GM12878 (cell line): ENCODE results near the gene HDAC9. TPM values are rescaled to one million over a fixed set of nuclear protein-coding genes. Genes with fewer than 3 reads are reported as not detected.

Experiments
- ATAC-seq: fragments of 200-7000 bp; cut with Tn5 transposase; 3 replicates; pipeline ENCODE4 v1.9.1; 2020; ENCODE audit warnings: mild to moderate bottlenecking, moderate library complexity
- BruUV-seq: library from RNA; stranded (reverse); fragments of 400-500 nt; replicated peaks from 2 replicates; lab custom pipeline; 2021; lab: Mats Ljungman, UMichigan
- CTCF ChIA-PET: fragments of 300-600 bp; sonication (Branson Sonifier 250); formaldehyde crosslinking; extraction: SDS; loops from one replicate; lab custom pipeline; 2021; ENCODE audit warnings: inconsistent platforms; lab: Yijun Ruan, JAX
- POLR2A ChIA-PET: fragments of 350-600 bp; formaldehyde crosslinking; extraction: SDS; loops from one replicate; lab custom pipeline; 2021; ENCODE audit warnings: inconsistent platforms; lab: Charles Lee
- RAD21 ChIA-PET: fragments of 300-600 bp; sonication (Branson Sonifier 250); formaldehyde crosslinking; loops from one replicate; lab custom pipeline; 2023; ENCODE audit warnings: antibody characterized with exemption; ENCODE audit not compliant: unreplicated experiment; lab: Charles Lee
- SMC1A ChIA-PET: fragments of 300-600 bp; sonication (Branson Sonifier 250); formaldehyde crosslinking; loops from one replicate; lab custom pipeline; 2023; ENCODE audit not compliant: unreplicated experiment, uncharacterized antibody; lab: Charles Lee
- DNase-seq: peaks from one replicate; pipeline ENCODE4 v3.0.0-alpha.2; 2011; ENCODE audit warnings: low read depth, low spot score
- FAIRE-seq: peaks from 3 replicates; lab custom pipeline; 2011; peaks lifted over from hg19 to GRCh38; lab: Jason Lieb, UNC
- H2AFZ ChIP-seq: 2 replicates; pipeline ENCODE4 v1.6.0; 2011; ENCODE audit warnings: low read depth, low read length, control low read depth; ENCODE audit not compliant: control insufficient read depth
- H3K27ac ChIP-seq: 2 replicates; pipeline ENCODE4 v1.5.1; 2011; ENCODE audit warnings: control low read depth; ENCODE audit not compliant: control insufficient read depth, insufficient read depth
- H3K27me3 ChIP-seq, 2 experiments: replicated peaks in 1 of 2; 2 replicates each; pipeline versions ENCODE4 v1.6.0 to v1.6.1; 2011; ENCODE audit warnings: low read length in 1 of 2; ENCODE audit not compliant: control insufficient read depth in 2 of 2, insufficient read depth in 2 of 2
- H3K36me3 ChIP-seq, 2 experiments: 2 replicates each; pipeline ENCODE4 v1.5.1; 2011; ENCODE audit warnings: low read length in 1 of 2; ENCODE audit not compliant: control insufficient read depth in 2 of 2, insufficient read depth in 2 of 2
- H3K4me1 ChIP-seq: 2 replicates; pipeline ENCODE4 v1.6.1; 2011; ENCODE audit warnings: mild to moderate bottlenecking, low read length, moderate library complexity, mixed read lengths; ENCODE audit not compliant: control insufficient read depth, insufficient read depth
- H3K4me2 ChIP-seq: 2 replicates; pipeline ENCODE4 v1.6.0; 2011; ENCODE audit warnings: control low read depth; ENCODE audit not compliant: control insufficient read depth, insufficient read depth
- H3K4me3 ChIP-seq: fragments of 200-600 bp; sonication (generic); 2 replicates; pipeline ENCODE4 v1.5.1; 2016
- H3K79me2 ChIP-seq: 2 replicates; pipeline ENCODE4 v1.6.0; 2011; ENCODE audit warnings: low read length; ENCODE audit not compliant: control insufficient read depth, insufficient read depth
- H3K9ac ChIP-seq: 2 replicates; pipeline ENCODE4 v1.8.0; 2011; ENCODE audit warnings: low read length, control low read depth, mixed read lengths; ENCODE audit not compliant: control insufficient read depth, insufficient read depth
- H3K9me3 ChIP-seq: replicated peaks from 3 replicates; pipeline ENCODE4 v1.5.1; 2011; ENCODE audit warnings: mild to moderate bottlenecking, low read length; ENCODE audit not compliant: control insufficient read depth, insufficient read depth
- H4K20me1 ChIP-seq: 2 replicates; pipeline ENCODE4 v1.6.0; 2011; ENCODE audit not compliant: control insufficient read depth, insufficient read depth
- BRCA1 ChIP-seq: IDR thresholded peaks from 2 replicates; pipeline ENCODE4 v1.6.1; 2011; ENCODE audit warnings: low read depth, low read length, improper control_type of control experiment
- CBX3 ChIP-seq: fragments of 200-600 bp; sonication (generic); IDR thresholded peaks from 2 replicates; pipeline ENCODE4 v1.6.1; 2016; ENCODE audit warnings: low read depth, borderline replicate concordance
- CBX5 ChIP-seq: sonication (generic); IDR thresholded peaks from 2 replicates; pipeline ENCODE4 v1.6.1; 2016; ENCODE audit warnings: low read depth, moderate library complexity, mild to moderate bottlenecking, inconsistent platforms
- ELK1 ChIP-seq: IDR thresholded peaks from 2 replicates; pipeline ENCODE4 v1.6.1; 2012; ENCODE audit warnings: low read depth, low read length, improper control_type of control experiment
- KAT2A ChIP-seq: conservative IDR thresholded peaks from 2 replicates; pipeline ENCODE4 v1.6.1; 2011; ENCODE audit warnings: low read depth, low read length; ENCODE audit not compliant: control insufficient read depth
- KDM1A ChIP-seq: fragments of 200-600 bp; sonication (generic); IDR thresholded peaks from 2 replicates; pipeline ENCODE4 v1.6.1; 2016; ENCODE audit warnings: borderline replicate concordance
- MLLT1 ChIP-seq: fragments of 450-650 bp; IDR thresholded peaks from 2 replicates; pipeline ENCODE4 v1.6.1; 2016; ENCODE audit warnings: mild to moderate bottlenecking
- MTA3 ChIP-seq: IDR thresholded peaks from 2 replicates; pipeline ENCODE4 v1.6.1; 2012; ENCODE audit warnings: low read length, inconsistent platforms, borderline replicate concordance
- MYC ChIP-seq: IDR thresholded peaks from 2 replicates; pipeline ENCODE4 v1.6.1; 2011; ENCODE audit warnings: mild to moderate bottlenecking, low read length, moderate library complexity, inconsistent platforms; ENCODE audit not compliant: insufficient read depth, insufficient replicate concordance, insufficient read length, severe bottlenecking
- SUPT20H ChIP-seq: IDR thresholded peaks from 2 replicates; pipeline ENCODE4 v1.6.1; 2011; ENCODE audit warnings: low read depth, mild to moderate bottlenecking, low read length, moderate library complexity, borderline replicate concordance; ENCODE audit not compliant: control insufficient read depth
- ZNF217 ChIP-seq: fragments of 450-650 bp; IDR thresholded peaks from 2 replicates; pipeline ENCODE4 v1.6.1; 2017; ENCODE audit warnings: antibody characterized with exemption, mild to moderate bottlenecking
- WGBS: methylation state at CpG from one replicate; pipeline ENCODE4 v1.1.6; 2016; ENCODE audit warnings: low lambda C conversion rate; ENCODE audit not compliant: insufficient replicate concordance, insufficient coverage; ENCODE audit errors: missing lambda C conversion rate; 5-methylcytosine and 5-hydroxymethylcytosine counted together
- in situ Hi-C: fragments of 300-500 bp; cut with MboI; formaldehyde crosslinking; loops from 9 replicates; pipeline ENCODE4 v1.14.3; 2018; ENCODE audit warnings: mixed read lengths
- intact Hi-C: fragments of 100-400 bp; cut with micrococcal nuclease; formaldehyde crosslinking; loops from one replicate; pipeline ENCODE4 v1.14.2; 2022; ENCODE audit not compliant: unreplicated experiment
- polyA plus RNA-seq, 11 experiments: library from polyadenylated mRNA; depleted of rRNA in 4 of 11; unstranded in 6 of 11; stranded (reverse) in 5 of 11; fragments of >200 nt; fragmentation: Nextera tagmentation in 4 of 11; fragmentation: Illumina TruSeq in 1 of 11; extraction: Ambion mirVana in 4 of 11; extraction: Trizol in 1 of 11; gene quantifications; 1 replicate in 1 of 11; 2 replicates in 10 of 11; pipeline versions ENCODE4 v1.2.1 to v1.2.3, GENCODE V29; 2011 to 2016; ENCODE audit warnings: inconsistent platforms in 2 of 11, missing spikeins in 2 of 11, low read depth in 1 of 11
- total RNA-seq, 4 experiments: library from RNA; depleted of rRNA in 3 of 4; stranded (reverse); fragments of >200 nt in 3 of 4; fragmentation: Illumina TruSeq in 1 of 4; extraction: Trizol in 1 of 4; gene quantifications; 2 replicates each; pipeline versions ENCODE4 v1.2.1 to v1.2.3, GENCODE V29; 2013 to 2021
- TF ChIP-seq, protein P1 (sequence below): IDR thresholded peaks from 2 replicates; pipeline ENCODE4 v1.6.1; 2011; ENCODE audit warnings: borderline replicate concordance, low read depth, mild to moderate bottlenecking, moderate library complexity, low read length; ENCODE audit not compliant: insufficient read depth, poor library complexity, severe bottlenecking

The HDAC9 gene
- total and polyA plus RNA-seq, 10 of the 15 experiments (the other 5 are each of a cell fraction or from before 2014, with no cell fraction given): 0.73 to 12.8 (median 0.92) TPM

DNA sequence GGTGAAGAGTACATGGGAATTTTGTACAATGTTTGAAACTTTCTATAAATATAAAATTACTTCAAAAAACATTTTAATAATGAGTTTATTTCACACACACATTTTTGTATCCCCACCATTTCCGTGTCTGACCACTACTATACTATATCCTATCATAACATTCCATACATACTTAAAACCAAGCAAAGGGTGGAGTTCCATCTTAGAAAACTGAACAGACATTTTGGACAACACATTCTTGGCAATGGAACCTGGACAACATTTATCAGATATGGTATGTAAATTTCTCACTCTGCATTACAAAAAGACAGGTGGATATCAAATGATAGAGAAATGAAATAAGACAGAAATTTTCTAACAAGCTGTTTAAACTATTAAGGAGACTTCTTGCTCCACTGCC is 453.0 kb downstream of the HDAC9 start:
- intact Hi-C loops: no loop called here
- Histone ChIP-seq H2AFZ (no peak overlapping the region), H3K9me3 (no peaks in the 10 kb centered on the region), H3K27ac (no peak overlapping the region), H4K20me1 (no peaks in the 10 kb centered on the region), H3K4me1 (no peaks in the 10 kb centered on the region), H3K4me3 (no peak overlapping the region), H3K27me3 (no peaks in the 10 kb centered on the region), H3K4me2 (no peak overlapping the region), H3K79me2 (no peaks in the 10 kb centered on the region), H3K9ac (no peak overlapping the region), H3K36me3 (no peaks in the 10 kb centered on the region)
- TF ChIP-seq ZNF217 (no peak), SUPT20H (no peak), KDM1A (no peak), MYC (no peak), ELK1 (no peak), MTA3 (no peak), KAT2A (no peak), BRCA1 (no peak), CBX5 (no peak), CBX3 (no peak), MLLT1 (no peak)
- TF ChIP-seq, protein P1, sequence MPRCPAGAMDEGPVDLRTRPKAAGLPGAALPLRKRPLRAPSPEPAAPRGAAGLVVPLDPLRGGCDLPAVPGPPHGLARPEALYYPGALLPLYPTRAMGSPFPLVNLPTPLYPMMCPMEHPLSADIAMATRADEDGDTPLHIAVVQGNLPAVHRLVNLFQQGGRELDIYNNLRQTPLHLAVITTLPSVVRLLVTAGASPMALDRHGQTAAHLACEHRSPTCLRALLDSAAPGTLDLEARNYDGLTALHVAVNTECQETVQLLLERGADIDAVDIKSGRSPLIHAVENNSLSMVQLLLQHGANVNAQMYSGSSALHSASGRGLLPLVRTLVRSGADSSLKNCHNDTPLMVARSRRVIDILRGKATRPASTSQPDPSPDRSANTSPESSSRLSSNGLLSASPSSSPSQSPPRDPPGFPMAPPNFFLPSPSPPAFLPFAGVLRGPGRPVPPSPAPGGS: no peak
- FAIRE-seq (no peak), ATAC-seq (no peak), DNase-seq (no peak)
- in situ Hi-C loops: no loop called here
- 6% methylated on average over 1 of the region's 1 CpG for WGBS
- CTCF ChIA-PET: no interaction called here
- RAD21 ChIA-PET: no interaction called here
- no TSS peak for BruUV-seq
- SMC1A ChIA-PET: no interaction called here
- POLR2A ChIA-PET: no interaction called here
